ENCODE results near the gene POTEJ.
"Not testable (repeated sequence)": the region's sequence is repeated elsewhere in the genome, so short reads cannot be mapped to it uniquely, and the experiment has no call there.

The POTEJ gene

DNA sequence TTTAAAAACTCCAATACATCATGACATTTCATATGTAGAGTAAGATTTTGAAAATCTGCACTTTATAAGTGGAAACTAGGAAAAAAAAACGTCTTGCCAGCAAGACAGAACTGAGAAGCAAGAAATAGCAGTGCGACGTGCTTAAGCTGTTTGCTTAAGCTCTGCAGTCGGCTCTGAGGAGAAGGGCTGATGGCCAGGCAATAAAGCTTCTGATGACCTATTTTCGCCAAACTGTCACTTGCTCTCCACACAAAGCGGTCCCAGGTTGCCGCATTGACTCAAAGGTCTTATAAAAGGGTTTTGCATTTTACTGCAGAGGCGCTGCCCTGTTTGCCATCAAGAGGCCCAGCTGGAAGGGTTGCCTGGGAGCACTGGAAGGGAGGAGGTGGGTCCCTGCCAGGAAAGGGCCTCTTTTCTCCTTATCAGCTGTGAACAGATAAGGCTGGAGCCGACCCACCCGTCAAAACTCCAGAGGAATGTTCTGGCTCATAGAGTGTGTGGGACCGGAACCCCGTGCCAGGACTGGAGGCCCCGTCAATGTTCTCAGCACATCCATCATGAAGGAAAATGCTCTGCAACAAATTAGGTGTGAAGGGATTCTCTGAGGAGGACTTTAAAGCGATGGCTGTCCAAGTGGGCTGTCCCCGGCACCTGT is 9.5 kb upstream of the POTEJ start:
- DNase-seq (ENCODE audit: low spot score) = not testable (repeated sequence)

DNA sequence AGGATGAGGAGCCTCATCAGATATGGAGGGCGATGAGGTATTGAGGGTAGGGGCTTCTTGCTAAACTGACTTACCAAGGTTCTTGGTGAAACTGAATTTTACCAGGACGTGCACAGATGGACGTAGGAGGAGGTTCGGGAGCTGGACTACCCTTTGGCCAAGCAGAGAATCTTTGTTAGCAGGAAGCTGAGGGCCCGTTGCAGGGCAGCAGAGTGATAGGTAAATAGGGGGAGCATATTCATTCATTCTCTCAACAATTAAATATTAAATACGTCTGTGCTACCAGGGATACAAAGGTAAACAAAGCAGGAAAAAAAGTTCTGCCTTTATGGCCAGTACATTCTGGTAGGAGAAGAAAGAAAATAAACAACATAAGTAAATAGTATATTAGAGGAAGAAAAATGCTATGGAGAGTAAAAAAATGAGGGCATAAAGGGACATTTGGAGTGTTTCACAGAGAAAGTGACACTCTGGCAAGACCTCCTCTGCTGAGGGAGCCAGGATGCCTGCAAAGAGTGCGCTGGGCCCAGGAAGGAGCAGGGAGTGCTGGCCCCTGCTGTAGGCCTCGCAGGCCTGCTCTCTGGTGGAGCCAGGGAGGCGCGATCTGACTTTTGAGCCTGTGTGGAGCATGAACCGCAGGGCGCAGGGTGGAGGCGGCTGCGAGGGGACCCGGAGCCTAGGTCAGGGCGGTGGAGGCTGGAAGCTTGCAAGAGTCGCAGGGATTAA is 2.8 kb upstream of the POTEJ start:
- DNase-seq (ENCODE audit: low spot score) = not testable (repeated sequence)

DNA sequence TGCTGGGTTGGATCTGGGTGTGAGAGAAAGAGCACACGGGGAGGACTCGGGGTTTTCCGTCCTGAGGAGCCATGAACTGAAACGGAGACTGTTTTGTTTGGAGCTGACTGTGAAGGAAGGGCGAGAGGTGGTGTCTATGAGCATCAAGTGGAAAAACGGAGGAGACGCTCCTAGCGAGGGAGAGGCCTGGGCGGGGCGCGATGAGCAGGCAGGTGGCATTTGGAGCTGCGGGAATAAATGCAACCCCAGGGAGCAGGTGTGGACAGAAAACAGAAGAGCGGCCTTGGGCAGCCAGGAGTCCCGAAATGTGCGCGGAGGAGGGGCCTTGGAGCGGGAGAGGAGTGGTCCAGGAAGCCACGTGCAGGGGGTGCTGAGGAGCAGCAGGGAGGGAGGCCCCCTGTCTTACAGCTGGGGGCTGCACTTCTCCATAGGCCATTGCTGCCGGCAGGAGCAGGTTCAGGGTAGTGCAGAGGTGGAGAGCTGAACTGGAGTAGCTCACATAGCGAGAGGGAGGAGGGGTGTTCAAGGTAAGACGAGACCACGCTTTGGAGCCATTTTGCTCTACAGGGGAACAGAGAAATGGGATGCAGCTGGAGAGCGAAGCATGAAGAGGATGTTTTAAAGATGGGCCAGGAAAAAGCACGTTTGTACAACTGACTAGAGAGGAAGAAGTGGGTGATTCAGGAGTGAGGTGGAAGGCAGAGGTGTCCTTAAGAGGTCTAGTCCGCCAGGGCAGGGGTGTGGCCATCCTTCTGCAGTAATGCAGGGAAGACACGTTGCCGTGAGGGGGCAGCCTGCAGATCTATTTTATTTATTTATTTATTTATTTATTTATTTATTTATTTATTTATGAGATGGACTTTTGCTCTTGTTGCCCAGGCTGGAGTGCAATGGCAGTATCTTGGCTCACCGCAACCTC is 2.0 kb upstream of the POTEJ start:
- DNase-seq (ENCODE audit: low spot score) = not testable (repeated sequence)

DNA sequence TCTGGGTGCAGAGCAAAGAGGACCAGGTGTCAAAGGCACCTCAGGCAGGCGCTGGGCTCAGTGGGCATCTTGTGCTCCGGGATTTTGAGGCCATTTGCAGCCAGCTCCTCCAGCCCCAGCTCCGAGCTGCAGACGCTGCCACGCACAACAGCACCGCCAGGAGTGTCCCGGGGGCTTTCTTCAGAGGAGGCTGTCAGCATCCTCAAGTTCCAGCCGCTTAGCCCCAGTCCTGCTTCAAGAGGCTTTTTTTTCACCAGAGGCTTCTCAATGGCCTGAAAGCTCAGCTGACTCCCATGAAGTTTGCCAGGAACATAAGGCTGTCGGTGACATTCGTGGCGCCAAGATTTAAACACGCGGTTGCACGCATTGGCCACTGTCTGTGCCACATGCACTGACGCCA is 754 bp upstream of the POTEJ start:
- DNase-seq (ENCODE audit: low spot score) = not testable (repeated sequence)

DNA sequence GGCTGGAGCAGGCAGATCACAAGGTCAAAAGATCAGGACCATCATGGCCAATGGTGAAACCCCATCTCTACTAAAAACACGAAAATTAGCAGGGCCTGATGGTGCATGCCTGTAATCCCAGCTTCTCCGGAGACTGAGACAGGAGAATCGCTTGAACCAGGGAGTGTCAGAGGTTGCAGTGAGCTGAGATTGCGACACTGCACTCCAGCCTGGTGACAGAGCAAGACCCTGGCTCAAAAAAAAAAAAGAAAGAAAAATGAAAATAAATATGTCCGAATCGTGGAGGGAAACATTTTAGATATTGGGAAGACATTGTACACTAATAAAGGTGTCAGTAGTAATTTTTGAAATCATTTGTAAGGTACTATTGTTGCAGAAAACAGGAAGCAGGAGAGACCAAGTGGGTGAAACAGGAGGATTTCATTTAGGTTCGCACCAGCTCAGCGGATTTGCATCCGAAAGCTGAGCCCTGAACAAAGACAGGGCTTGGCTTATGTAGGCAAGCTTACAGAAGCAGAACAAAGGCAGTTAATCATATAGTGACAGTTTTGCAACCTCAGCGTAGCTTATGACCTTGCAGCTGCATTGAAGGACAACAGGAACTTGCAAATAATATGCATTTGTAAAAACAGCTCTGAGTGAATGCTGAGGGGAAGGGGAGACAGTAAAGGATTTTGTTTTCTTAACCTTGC is 17.7 kb downstream of the POTEJ start:
- DNase-seq (ENCODE audit: low spot score) = not testable (repeated sequence)

DNA sequence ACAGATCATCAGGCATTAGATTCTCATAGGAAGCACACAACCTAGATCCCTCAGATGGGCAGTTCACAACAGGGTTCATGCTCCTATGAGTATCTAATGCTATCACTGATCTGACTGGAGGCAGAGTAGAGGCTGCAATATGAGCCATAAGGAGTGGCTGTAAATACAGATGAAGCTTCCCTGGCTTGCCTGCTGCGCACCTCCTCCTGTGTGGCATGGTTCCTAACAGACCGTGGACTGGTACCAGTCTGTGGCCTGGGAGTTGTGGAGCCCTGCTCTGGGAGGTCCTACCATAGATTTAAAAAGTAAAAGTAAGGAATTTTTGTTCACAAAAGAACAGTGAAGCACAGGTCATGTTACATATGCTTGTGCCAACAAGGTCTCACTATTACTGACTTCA is 27.7 kb downstream of the POTEJ start:
- not testable (repeated sequence) for DNase-seq (ENCODE audit: low spot score)

DNA sequence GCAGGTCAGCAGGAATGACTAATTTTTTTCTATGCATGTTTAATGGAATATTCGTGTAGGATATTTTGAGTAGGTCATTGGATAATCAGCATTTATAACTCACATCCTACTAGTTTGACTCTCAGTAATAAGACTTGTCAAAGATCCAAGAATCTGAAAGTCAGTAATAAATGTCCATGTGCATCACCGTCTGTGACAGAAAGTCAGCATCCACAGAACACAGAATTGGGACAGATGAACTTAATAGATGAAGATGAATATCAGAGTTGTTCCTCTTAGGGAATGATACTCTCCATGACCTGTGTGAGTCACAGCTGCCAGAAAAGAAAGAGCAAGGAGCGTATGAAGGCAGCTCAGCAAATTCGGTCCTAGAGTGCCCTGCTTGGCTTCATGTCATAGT is 30.4 kb downstream of the POTEJ start:
- DNase-seq (ENCODE audit: low spot score) = not testable (repeated sequence)

DNA sequence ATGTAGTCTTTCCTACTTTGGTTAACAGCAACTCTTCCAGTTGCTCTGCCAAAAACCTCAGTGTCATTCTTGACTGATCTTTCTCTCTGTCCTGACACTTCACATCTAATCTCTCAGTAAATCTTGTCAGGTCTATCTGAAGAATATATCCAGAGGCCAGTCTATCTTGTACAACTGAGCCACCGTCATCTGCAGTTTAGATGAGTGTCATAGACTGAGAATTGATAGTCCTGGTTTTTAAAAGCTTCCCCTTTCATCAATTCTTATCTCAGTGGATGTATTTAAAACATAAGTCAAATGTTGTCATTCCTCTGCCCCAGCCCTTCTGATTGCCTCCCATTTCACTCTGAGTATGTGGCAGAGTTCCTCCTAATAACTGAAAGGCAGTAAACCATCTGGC is 38.0 kb downstream of the POTEJ start:
- not testable (repeated sequence) for DNase-seq (ENCODE audit: low spot score)

DNA sequence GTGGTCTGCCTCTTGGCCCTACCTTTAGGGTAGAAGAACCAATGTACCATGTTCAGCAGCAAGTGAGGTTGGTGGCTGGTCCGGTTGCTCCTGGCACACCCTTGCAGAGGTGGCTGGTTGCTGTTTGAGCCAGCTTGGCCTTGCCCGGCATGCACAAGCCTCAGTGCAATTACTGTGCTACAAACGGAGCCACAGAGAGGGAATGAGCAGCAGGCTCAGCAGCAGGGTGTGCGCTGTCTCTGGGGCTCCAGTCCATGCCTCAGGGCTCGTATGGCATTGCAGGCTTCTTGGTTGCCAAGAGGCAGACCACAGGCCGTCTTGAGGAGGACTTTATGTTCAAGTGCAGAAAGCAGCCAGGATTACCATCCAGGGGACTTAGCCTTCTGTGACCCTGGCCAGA is 53.3 kb downstream of the POTEJ start:
- DNase-seq (ENCODE audit: low spot score) = not testable (repeated sequence)

DNA sequence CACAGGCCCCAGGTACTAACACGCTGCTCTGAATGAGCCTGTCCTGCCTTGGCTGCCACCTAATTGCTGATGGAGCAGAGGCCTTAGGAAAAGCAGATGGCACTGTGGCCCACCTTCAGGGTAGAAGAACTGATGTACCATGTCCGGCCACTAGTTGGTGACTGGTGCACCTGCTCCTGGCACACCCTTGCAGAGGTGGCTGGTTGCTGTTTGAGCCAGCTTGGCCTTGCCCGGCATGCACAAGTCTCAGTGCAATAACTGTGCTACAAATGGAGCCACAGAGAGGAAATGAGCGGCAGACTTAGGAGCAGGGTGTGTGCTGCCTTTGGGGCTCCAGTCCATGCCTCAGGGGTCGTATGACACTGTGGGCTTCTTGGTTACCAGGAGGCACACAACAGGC is 54.4 kb downstream of the POTEJ start:
- not testable (repeated sequence) for DNase-seq (ENCODE audit: low spot score)

DNA sequence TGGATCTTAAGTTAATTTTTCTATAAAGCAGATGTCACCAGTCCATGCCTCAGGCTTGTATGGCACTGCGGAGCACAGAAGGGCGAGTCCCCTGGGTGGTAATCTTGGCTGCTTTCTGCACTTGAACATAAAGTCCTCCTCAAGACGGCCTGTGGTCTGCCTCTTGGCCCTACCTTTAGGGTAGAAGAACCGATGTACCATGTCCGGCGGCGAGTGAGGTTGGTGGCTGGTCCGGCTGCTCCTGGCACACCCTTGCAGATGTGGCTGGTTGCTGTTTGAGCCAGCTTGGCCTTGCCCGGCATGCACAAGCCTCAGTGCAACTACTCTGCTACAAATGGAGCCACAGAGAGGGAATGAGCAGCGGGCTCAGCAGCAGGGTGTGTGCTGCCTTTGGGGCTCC is 56.3 kb downstream of the POTEJ start:
- not testable (repeated sequence) for DNase-seq (ENCODE audit: low spot score)

DNA sequence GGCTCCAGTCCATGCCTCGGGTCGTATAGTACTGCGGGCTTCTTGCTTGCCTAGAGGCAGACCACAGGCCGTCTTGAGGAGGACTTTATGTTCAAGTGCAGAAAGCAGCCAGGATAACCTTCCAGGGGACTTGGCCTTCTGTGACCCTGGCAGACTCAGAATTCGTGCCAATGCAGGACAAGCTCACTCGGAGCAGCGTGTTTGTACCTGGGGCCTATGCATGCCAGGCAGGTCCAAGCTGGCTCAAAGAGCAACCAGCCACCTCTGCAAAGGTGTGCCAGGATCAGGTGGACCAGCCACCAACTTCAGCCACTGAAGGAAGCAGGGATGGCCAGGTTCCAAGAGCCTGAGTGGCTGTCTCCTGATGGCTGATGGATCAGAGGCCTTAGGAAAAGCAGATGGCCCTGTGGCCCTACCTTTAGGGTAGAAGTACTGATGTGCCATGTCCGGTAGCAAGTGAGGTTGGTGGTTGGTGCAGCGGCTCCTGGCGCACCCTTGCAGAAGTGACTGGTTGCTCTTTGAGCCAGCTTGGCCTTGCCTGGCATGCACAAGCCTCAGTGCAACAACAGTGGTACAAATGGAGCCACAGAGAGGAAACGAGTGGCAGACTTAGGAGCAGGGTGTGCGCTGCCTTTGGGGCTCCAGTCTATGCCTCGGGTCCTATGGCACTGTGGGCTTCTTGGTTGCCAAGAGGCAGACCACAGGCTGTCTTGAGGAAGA is 58.9 kb downstream of the POTEJ start:
- DNase-seq (ENCODE audit: low spot score) = not testable (repeated sequence)

DNA sequence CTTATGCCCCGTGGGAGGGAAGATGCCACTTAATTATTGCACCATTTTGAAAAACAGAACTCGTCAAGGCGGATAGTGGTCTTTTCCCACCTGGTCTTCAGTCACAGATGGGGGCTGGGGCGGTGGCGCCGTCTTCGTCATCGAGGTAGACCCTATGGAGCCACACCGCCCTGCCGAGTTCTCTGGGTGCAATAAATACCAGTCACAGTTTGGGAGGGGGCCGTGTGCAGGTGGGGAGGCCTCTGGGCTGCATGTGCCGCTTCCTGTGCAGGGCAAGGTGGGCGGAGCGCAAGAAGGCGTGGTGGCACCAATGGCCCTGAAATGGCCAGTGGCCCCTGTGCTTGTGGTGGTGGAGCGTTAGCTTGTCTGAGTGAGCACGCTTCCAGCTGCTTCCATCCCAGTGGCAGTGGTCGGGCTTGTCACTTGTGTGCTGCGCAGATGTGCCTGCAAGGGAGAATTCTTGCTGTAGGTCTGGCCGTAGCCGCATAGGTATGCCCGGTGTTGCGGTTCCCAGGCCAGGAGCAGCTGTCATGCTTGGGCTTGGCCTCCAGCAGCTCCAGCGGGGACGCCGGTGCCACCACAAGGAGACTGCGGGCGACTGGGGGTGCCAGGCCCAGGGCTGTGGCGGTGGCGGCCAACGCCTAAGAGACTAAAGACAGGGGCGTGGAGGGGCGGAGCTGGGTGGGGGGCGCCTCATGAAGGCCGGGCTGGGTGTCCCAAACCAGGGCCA is 81.0 kb downstream of the POTEJ start:
- not testable (repeated sequence) for DNase-seq (ENCODE audit: low spot score)

DNA sequence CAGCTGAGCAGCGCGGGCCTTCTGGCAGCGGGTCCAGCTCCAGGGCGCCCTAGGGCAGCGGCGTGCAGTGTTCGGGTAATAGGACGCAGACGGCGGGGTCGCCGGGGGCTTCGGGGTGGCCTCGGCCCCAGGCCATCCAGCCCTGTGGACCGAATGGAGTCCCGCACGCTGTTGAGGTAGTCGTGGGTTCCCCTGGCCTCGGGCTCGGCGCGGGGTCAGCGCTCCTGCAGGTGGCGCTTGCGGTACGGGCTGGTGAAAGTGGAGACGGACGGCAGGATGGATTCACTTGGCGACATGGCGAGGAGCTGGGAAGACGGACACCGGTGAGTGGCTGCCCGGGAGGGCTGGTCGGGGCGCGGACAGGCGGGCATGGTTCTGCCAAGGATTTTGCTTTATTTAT is 82.2 kb downstream of the POTEJ start:
- DNase-seq (ENCODE audit: low spot score) = peak; percentile 0

DNA sequence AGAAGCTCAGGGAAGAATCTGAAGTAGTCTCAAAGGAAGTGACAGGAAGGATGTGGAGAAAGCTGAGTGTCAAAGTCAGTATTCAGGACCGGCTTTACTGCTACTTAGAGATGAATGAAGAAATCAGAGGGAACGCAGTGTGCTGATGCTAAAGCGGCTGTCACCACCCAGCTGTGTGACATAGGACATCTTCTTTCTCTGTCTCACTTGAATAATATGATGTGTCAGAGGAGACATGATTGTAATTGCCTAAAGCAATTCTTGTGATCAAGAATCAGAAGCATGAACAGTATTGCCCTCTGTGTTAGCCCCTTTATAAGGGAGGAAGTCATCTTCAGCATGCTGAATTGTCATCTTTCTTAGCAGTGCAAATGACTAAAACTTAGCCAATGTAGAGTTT is 92.0 kb downstream of the POTEJ start:
- DNase-seq (ENCODE audit: low spot score) = not testable (repeated sequence)

Measured in CD4-positive, alpha-beta T cell treated with Interleukin-6 at 100 ng/mL for 8 hours (primary cell).